C4-2B (cell line): ENCODE data around the gene DUSP6.

Experiments used
- CTCF ChIP-seq: fragments of 450-650 bp; conservative IDR thresholded peaks from 2 replicates; pipeline ENCODE4 v1.5.1; 2017; ENCODE audit warnings: mild to moderate bottlenecking
- ZFX ChIP-seq: fragments of 450-650 bp; IDR thresholded peaks from 2 replicates; pipeline ENCODE4 v1.6.1; 2017

DNA sequence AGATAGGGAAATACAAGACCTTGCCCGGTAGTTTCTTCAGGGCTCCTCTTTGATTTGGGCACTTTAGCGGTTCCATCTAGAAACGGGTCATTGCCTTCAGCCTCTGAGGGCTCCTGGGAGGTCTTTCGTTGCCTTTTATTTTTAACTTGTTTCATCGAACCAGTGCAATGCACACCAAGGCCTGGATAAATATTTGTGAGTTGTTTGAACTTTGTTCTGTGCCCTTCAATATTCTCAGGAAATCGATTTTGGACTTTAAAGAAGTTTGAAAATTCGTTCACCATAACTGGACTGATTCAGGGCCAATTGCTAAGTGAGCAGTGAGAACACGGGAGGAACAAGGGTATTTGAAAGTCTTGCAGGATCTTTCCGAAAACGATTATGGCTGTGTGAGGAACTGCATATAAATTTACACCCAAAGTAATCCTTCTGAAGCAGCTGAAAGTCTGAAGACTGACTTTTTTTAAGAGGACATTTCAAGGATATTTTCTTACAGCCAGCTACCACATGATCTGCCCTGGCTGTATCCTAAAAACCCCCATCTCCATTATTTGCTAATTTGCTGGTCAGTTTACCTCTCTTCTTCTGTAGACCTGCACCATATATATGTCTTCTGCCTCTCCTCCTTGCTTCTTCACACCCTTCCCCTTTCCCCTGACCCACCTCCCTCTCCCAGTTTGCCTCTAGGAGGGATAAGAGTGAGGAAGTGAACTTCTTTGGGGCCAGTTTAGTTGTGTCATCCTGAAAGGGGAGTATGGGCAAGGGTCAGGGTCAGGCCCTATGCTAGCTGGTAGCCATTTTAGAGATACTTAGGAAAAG, 8.0 kb downstream of the DUSP6 start:
- TF ChIP-seq CTCF (no peak), ZFX (no peak)
